Measurements from ENCODE around the gene KCNH1. TPM values are rescaled to one million over a fixed set of nuclear protein-coding genes. Genes with fewer than 3 reads are reported as not detected.
A peak's percentile ranks its signal among the peaks of the same experiment; 100 is the strongest.

KCNH1 gene
- total and polyA plus RNA-seq, 4 donors = not detected

DNA sequence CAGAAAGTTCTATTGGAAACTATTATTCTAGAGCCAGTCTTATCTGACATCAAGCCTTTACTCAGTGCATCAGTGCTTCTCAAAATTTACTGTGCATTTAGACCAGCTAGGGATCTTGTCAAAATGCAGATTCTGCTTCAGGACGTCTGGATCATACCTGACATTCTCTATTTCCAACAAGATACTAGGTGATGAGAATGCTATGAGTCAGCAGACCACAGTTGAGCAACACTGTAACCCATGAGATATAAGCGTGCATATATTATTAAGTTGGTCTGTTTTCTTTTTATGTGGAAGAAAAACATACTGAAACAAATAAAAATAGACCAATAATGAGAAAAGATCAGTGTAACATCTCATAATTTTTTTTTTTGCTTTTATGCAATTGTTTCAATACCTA lies 40.4 kb upstream of the KCNH1 start (continued):
- no peak for TF ChIP-seq FOXA2 (IDR thresholded peaks at IDR 0.05)

DNA sequence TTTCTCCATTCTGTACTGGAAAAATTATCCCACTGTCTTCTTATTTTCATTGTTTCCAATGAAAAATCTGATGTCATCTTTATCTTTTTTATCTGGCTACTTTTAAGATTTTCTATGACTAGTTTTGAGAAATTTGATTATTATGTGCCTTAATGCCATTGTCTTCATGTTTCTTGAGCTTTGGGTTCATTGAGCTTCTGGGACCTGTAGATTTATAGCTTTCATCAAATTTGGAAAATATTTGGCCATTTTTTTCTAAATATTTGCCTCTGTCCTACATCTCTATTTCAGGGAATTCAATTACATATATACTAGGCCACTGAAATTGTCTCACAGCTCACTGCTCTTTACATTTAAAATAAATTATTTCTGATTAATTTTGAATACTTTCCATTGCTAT lies 38.7 kb upstream of the KCNH1 start:
- TF ChIP-seq GABPA (IDR thresholded peaks at IDR 0.05 in 1 of 2, conservative IDR thresholded peaks at IDR 0.05 in 1 of 2) (no peak), JUND (IDR thresholded peaks at IDR 0.05) (no peak), NR2F2 (IDR thresholded peaks at IDR 0.05) (no peak), HNF4A (conservative IDR thresholded peaks at IDR 0.05) (no peak), FOXA1 (IDR thresholded peaks at IDR 0.05) (no peak), YY1 (IDR thresholded peaks at IDR 0.05) (no peak)
- TF ChIP-seq, protein P1, sequence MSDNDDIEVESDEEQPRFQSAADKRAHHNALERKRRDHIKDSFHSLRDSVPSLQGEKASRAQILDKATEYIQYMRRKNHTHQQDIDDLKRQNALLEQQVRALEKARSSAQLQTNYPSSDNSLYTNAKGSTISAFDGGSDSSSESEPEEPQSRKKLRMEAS (IDR thresholded peaks at IDR 0.05) = no peak
- H3K27me3 ChIP-seq (ENCODE audit: control insufficient read depth in 4 of 4, insufficient read depth in 4 of 4, low read length in 3 of 4) = no peaks in the 10 kb centered on the region
- H3K4me3 ChIP-seq (ENCODE audit: low read depth in 1 of 3, low read length in 3 of 3) = no peak overlapping the region
- no peaks in the 10 kb centered on the region for H3K4me1 ChIP-seq (ENCODE audit: control insufficient read depth in 4 of 4, insufficient read depth in 4 of 4, low read length in 3 of 4)
- H3K27ac ChIP-seq (ENCODE audit: low read depth in 1 of 2, low read length in 2 of 2) = no peak overlapping the region
- H3K9ac ChIP-seq (ENCODE audit: low read depth in 1 of 2, low read length in 2 of 2) = no peak overlapping the region
- no peak for DNase-seq (ENCODE audit: low spot score)
- H3K9me3 ChIP-seq (ENCODE audit: control insufficient read depth in 4 of 4, low read length in 3 of 4) = peaks cover 0 to 12% (median 7%) of the 10 kb centered on the region in 4 donors
- no peaks in the 10 kb centered on the region for H3K36me3 ChIP-seq (ENCODE audit: control insufficient read depth in 4 of 4, insufficient read depth in 3 of 4, low read depth in 1 of 4, low read length in 3 of 4)

DNA sequence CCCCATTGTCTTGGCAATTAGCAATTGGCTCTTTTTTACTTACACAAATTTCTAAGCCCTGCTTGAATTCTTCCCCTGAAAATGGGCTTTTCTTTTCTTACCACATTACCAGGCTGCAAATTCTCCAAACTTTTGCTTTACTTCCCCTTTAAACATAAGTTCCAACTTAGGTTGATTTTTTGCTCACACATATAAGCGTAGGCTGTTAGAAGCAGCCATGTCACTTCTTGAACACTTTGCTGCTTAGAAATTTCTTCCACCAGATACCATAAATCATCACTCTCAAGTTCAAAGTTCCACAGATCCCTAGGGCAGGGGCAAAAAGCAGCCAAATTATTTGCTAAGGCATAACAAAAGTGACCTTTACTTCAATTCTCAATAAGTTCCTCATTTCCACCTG lies 35.4 kb upstream of the KCNH1 start:
- H3K27me3 ChIP-seq (ENCODE audit: control insufficient read depth in 4 of 4, insufficient read depth in 4 of 4, low read length in 3 of 4) = no peaks in the 10 kb centered on the region
- WGBS = 97% methylated on average over 1 of the region's 1 CpG
- no peaks in the 10 kb centered on the region for H3K4me1 ChIP-seq (ENCODE audit: control insufficient read depth in 4 of 4, insufficient read depth in 4 of 4, low read length in 3 of 4)
- peaks cover 0 to 12% (median 7%) of the 10 kb centered on the region in 4 donors for H3K9me3 ChIP-seq (ENCODE audit: control insufficient read depth in 4 of 4, low read length in 3 of 4)
- no peaks in the 10 kb centered on the region for H3K36me3 ChIP-seq (ENCODE audit: control insufficient read depth in 4 of 4, insufficient read depth in 3 of 4, low read depth in 1 of 4, low read length in 3 of 4)
- no peak overlapping the region for H3K9ac ChIP-seq (ENCODE audit: low read depth in 1 of 2, low read length in 2 of 2)
- peak overlapping the region in 1 of 3 donors; percentile 5 for H3K4me3 ChIP-seq (ENCODE audit: low read depth in 1 of 3, low read length in 3 of 3)
- TF ChIP-seq NR2F2 (IDR thresholded peaks at IDR 0.05) (no peak), HNF4G (IDR thresholded peaks at IDR 0.05) (no peak), RAD21 (IDR thresholded peaks at IDR 0.05) (no peak), YY1 (IDR thresholded peaks at IDR 0.05) (no peak), RXRA (IDR thresholded peaks at IDR 0.05) (no peak), JUND (IDR thresholded peaks at IDR 0.05) (no peak), EGR1 (IDR thresholded peaks at IDR 0.05; ENCODE audit: low read depth in 2 of 2) (no peak), FOXA2 (IDR thresholded peaks at IDR 0.05) (no peak), TAF1 (conservative IDR thresholded peaks at IDR 0.05) (no peak), GABPA (IDR thresholded peaks at IDR 0.05 in 1 of 2, conservative IDR thresholded peaks at IDR 0.05 in 1 of 2) (no peak), SP1 (IDR thresholded peaks at IDR 0.05) (no peak), HNF4A (conservative IDR thresholded peaks at IDR 0.05) (no peak), FOXA1 (IDR thresholded peaks at IDR 0.05) (no peak)
- TF ChIP-seq, protein P2, sequence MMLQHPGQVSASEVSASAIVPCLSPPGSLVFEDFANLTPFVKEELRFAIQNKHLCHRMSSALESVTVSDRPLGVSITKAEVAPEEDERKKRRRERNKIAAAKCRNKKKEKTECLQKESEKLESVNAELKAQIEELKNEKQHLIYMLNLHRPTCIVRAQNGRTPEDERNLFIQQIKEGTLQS (IDR thresholded peaks at IDR 0.05) = no peak
- TF ChIP-seq, protein P3, sequence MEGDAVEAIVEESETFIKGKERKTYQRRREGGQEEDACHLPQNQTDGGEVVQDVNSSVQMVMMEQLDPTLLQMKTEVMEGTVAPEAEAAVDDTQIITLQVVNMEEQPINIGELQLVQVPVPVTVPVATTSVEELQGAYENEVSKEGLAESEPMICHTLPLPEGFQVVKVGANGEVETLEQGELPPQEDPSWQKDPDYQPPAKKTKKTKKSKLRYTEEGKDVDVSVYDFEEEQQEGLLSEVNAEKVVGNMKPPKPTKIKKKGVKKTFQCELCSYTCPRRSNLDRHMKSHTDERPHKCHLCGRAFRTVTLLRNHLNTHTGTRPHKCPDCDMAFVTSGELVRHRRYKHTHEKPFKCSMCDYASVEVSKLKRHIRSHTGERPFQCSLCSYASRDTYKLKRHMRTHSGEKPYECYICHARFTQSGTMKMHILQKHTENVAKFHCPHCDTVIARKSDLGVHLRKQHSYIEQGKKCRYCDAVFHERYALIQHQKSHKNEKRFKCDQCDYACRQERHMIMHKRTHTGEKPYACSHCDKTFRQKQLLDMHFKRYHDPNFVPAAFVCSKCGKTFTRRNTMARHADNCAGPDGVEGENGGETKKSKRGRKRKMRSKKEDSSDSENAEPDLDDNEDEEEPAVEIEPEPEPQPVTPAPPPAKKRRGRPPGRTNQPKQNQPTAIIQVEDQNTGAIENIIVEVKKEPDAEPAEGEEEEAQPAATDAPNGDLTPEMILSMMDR (IDR thresholded peaks at IDR 0.05; ENCODE audit: low read depth, low read length, missing input control) = no peak
- TF ChIP-seq, protein P4, sequence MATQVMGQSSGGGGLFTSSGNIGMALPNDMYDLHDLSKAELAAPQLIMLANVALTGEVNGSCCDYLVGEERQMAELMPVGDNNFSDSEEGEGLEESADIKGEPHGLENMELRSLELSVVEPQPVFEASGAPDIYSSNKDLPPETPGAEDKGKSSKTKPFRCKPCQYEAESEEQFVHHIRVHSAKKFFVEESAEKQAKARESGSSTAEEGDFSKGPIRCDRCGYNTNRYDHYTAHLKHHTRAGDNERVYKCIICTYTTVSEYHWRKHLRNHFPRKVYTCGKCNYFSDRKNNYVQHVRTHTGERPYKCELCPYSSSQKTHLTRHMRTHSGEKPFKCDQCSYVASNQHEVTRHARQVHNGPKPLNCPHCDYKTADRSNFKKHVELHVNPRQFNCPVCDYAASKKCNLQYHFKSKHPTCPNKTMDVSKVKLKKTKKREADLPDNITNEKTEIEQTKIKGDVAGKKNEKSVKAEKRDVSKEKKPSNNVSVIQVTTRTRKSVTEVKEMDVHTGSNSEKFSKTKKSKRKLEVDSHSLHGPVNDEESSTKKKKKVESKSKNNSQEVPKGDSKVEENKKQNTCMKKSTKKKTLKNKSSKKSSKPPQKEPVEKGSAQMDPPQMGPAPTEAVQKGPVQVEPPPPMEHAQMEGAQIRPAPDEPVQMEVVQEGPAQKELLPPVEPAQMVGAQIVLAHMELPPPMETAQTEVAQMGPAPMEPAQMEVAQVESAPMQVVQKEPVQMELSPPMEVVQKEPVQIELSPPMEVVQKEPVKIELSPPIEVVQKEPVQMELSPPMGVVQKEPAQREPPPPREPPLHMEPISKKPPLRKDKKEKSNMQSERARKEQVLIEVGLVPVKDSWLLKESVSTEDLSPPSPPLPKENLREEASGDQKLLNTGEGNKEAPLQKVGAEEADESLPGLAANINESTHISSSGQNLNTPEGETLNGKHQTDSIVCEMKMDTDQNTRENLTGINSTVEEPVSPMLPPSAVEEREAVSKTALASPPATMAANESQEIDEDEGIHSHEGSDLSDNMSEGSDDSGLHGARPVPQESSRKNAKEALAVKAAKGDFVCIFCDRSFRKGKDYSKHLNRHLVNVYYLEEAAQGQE (IDR thresholded peaks at IDR 0.05) = no peak
- TF ChIP-seq, protein P5, sequence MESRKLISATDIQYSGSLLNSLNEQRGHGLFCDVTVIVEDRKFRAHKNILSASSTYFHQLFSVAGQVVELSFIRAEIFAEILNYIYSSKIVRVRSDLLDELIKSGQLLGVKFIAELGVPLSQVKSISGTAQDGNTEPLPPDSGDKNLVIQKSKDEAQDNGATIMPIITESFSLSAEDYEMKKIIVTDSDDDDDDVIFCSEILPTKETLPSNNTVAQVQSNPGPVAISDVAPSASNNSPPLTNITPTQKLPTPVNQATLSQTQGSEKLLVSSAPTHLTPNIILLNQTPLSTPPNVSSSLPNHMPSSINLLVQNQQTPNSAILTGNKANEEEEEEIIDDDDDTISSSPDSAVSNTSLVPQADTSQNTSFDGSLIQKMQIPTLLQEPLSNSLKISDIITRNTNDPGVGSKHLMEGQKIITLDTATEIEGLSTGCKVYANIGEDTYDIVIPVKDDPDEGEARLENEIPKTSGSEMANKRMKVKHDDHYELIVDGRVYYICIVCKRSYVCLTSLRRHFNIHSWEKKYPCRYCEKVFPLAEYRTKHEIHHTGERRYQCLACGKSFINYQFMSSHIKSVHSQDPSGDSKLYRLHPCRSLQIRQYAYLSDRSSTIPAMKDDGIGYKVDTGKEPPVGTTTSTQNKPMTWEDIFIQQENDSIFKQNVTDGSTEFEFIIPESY (IDR thresholded peaks at IDR 0.05) = no peak
- TF ChIP-seq, protein P1 (IDR thresholded peaks at IDR 0.05) = no peak
- H3K27ac ChIP-seq (ENCODE audit: low read depth in 1 of 2, low read length in 2 of 2) = no peak overlapping the region
- DNase-seq (ENCODE audit: low spot score) = no peak
